Right lung (tissue), 10 donors: ENCODE results near the gene MMS19. TPM values are rescaled to one million over a fixed set of nuclear protein-coding genes. Genes with fewer than 3 reads are reported as not detected.

Experiments
- DNase-seq, 2 donors: peaks; one replicate each; pipeline ENCODE4 v3.0.0-alpha.2; 2013
- long read RNA-seq, 8 donors: transcript quantifications; one replicate each; lab custom pipeline, GENCODE V29; 2026
- polyA plus RNA-seq, 5 donors: library from polyadenylated mRNA; unstranded; fragments of 120-200 nt; gene quantifications; one replicate each; pipeline versions ENCODE4 v1.2.1 to v1.2.3, GENCODE V29; 2013; ENCODE audit warnings: inconsistent platforms in 1 of 5, low replicate concordance in 1 of 5; ENCODE audit not compliant: insufficient read length in 5 of 5, insufficient read depth in 1 of 5

MMS19 gene, protein sequence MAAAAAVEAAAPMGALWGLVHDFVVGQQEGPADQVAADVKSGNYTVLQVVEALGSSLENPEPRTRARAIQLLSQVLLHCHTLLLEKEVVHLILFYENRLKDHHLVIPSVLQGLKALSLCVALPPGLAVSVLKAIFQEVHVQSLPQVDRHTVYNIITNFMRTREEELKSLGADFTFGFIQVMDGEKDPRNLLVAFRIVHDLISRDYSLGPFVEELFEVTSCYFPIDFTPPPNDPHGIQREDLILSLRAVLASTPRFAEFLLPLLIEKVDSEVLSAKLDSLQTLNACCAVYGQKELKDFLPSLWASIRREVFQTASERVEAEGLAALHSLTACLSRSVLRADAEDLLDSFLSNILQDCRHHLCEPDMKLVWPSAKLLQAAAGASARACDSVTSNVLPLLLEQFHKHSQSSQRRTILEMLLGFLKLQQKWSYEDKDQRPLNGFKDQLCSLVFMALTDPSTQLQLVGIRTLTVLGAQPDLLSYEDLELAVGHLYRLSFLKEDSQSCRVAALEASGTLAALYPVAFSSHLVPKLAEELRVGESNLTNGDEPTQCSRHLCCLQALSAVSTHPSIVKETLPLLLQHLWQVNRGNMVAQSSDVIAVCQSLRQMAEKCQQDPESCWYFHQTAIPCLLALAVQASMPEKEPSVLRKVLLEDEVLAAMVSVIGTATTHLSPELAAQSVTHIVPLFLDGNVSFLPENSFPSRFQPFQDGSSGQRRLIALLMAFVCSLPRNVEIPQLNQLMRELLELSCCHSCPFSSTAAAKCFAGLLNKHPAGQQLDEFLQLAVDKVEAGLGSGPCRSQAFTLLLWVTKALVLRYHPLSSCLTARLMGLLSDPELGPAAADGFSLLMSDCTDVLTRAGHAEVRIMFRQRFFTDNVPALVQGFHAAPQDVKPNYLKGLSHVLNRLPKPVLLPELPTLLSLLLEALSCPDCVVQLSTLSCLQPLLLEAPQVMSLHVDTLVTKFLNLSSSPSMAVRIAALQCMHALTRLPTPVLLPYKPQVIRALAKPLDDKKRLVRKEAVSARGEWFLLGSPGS
- 100 to 1,000 TPM in 1 of 5 donors, 10 to 100 TPM in 4; 89.7 to 100 (median 92.1) TPM for polyA plus RNA-seq
- long read RNA-seq, donor 1, partial matches to known transcripts = 28 of 36 reads
- long read RNA-seq, donor 1, other reads (novel, unspliced or antisense) = 0 of 36 reads
- long read RNA-seq, donor 2, partial matches to known transcripts = 0 of 2 reads
- long read RNA-seq, donor 2, other reads (novel, unspliced or antisense) = 0 of 2 reads
- long read RNA-seq, donor 3, partial matches to known transcripts = 20 of 25 reads
- long read RNA-seq, donor 3, other reads (novel, unspliced or antisense) = 0 of 25 reads
- long read RNA-seq, donor 4, partial matches to known transcripts = 16 of 19 reads
- long read RNA-seq, donor 4, other reads (novel, unspliced or antisense) = 0 of 19 reads
- long read RNA-seq, donor 5, partial matches to known transcripts = 25 of 31 reads
- long read RNA-seq, donor 5, other reads (novel, unspliced or antisense) = 0 of 31 reads
- long read RNA-seq, donor 6, partial matches to known transcripts = 114 of 120 reads
- long read RNA-seq, donor 6, other reads (novel, unspliced or antisense) = 0 of 120 reads
- long read RNA-seq, donor 7, partial matches to known transcripts = 24 of 26 reads
- long read RNA-seq, donor 7, other reads (novel, unspliced or antisense) = 0 of 26 reads
- long read RNA-seq, donor 8, partial matches to known transcripts = 5 of 7 reads
- long read RNA-seq, donor 8, other reads (novel, unspliced or antisense) = 0 of 7 reads

DNA sequence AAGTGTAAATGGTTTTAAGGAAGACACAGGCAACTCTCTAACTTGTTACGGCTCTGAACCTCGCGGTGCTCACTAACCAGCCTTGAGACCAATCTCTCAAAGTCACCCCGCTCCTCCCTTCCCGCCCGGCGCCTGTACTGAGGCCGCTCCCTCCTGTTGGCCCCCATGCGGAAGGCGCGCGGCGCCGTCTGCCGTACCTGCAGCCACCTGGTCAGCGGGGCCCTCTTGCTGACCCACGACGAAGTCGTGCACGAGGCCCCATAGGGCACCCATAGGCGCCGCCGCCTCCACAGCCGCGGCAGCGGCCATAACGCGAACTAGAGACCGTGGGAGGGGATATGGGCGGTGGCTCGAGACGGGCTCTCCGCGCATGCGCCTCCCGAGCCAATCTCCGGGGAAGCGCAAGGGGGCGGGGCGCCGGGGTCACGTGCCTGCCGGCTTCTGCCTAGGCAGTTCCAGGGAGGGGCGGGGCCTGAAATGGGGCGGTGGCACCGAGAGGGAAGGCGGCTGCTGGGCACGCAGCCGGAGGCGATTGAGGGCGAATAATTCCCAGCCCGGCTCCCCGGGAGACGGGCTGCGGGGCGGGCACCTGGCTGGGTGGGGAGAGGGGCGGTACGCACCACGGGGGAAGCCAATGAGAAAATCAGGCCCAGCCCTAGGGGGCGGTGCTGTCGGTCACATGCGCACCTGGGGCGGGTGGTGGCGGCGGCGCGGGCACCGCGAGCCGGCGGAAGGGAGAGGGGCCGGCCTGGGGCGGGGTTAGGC lies at the start of gene MMS19:
TSS of gene MMS19 (minus strand) at position 347 of the 765 bp plus-strand sequence. CDS start at position 309, 38 bp downstream.
- peak; percentile 99 for DNase-seq

DNA sequence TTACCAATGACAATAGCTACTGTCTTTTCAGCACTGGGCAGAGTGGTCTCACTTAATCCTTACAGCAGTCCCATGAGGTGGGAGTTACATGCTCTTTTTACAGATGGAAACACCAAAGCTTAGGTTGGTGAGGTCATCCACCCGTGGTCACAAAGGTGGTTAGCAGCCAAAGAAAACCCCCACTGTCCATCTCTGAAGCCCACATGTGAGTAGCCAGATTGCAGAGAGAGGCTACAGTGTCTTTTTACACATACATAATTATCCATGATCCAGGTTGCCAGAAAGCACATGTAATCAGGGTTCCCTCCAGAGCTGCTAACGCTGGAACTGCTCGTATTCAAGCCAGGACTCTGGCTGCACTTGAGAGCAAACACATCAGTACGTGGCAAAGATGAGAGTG lies 49.7 kb upstream of the MMS19 start:
- DNase-seq = no peak

DNA sequence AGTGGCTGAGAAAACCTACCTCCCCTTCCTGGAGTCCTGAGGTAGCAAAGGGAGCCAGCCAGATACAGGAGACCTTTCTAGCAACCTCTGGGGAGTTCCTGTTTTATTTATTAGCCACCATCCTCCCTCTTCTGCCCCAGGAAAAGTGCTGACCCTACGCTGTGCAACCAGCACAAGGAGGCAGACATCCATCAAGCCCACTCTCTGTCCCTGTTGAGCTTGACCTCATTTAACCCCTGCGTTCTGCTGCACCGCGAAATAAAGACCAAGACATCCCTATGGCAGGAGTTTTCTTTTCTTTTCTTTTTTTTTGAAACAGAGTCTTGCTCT lies 49.0 kb upstream of the MMS19 start:
- DNase-seq = no peak

DNA sequence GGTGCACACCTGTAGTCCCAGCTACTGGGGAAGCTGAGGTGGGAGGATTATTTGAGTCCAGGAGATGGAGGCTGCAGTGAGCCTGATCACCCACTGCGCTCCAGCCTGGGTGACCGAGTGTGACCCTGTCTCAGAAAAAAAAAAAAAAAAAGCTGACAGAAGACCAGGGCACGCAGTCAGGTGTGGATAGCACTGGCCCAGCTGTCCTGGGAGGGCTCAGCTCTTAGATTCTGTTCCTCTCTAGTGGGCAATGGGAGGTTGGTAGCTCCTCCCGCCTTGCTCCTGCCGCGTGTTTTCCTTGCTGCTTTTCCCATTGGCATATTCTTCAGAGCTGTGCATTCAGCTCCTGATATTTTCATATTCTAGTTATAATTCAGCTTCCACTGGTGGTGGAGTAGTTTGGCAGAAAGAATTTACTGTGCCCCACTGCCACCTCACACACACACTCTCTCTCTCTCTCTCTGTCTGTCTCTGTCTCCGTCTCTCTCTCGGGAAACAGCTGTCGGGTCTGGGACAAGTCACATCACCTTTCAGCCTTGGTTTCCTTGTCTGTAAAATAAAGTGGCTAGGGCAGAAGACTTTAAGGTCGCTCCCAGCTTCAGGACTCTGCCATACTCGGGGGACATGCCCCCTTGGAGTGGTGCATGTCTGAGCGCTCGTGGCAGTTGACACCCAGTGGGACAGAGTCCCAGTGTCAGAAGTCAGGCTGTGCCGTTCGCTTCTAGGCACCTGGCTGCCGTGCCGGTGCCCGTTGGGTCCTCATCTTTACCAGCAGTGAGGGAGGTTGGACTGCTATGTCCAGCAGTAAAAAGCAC lies 48.4 kb upstream of the MMS19 start:
- no peak for DNase-seq

DNA sequence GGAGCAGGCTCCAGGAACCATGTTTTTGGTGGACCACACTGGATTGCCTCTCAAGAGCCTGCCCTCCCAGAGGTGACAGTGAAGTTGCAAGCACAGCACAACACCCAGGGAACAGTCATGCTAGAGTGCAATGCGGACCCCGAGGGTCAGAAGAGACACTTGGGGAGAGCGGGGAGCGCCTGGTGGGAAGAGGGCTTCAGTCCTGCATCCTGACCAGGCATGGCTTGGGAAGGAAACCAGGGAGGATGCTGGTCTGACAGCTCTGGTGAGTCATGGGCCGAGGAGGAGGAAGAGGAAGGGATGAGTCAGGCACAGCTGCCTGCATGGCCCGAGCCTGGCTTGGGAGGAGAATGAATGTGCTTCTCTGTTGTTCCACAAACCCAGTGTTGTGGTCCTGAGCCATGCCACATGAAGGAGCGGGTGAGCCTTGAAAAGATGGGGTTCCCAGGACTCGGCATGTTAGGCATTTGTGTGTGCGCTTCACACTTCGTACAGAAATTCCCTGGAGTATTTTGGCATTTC lies 44.9 kb upstream of the MMS19 start:
- no peak for DNase-seq

DNA sequence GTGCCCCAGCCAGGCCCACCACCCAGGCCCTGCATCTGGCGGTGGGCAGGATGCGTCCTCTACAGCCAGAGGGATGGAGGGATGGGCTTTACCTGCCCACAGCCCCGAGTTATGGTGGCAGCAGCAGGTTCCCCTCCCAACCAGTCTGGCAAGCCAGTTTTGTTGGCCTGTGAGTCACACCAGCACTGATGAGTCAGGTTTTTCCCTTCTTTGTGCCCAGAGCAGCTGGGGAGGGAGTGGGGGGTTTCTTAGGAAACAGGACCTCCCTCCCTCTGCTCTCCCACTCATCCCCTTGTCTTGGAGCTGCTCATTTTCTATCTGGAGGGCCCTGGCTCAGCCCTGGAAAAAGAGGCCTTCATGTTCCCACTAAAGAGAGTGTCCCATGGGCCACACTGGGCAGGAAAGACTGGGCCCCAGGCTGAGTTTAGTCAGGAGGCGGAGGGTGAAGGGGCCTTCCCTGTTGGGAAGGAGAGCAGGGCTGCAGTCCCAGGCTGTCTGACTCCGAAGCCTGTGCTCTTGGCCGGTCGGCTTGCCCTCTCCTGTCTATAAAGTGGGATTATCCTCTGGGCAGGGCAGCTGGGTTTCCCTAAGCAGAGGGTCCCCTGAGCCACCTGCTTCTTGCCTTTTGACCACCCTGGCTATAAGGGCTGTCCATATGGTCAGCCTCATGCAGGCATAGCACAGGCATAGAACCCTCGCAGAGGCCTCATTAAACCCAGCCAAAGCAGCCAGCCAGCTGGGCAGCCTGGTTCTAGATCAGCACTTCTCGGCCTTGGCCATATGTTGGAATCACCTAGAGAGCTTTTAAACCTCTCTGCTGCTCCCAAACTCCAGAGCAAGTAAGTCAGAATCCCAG lies 44.2 kb upstream of the MMS19 start:
- no peak for DNase-seq

DNA sequence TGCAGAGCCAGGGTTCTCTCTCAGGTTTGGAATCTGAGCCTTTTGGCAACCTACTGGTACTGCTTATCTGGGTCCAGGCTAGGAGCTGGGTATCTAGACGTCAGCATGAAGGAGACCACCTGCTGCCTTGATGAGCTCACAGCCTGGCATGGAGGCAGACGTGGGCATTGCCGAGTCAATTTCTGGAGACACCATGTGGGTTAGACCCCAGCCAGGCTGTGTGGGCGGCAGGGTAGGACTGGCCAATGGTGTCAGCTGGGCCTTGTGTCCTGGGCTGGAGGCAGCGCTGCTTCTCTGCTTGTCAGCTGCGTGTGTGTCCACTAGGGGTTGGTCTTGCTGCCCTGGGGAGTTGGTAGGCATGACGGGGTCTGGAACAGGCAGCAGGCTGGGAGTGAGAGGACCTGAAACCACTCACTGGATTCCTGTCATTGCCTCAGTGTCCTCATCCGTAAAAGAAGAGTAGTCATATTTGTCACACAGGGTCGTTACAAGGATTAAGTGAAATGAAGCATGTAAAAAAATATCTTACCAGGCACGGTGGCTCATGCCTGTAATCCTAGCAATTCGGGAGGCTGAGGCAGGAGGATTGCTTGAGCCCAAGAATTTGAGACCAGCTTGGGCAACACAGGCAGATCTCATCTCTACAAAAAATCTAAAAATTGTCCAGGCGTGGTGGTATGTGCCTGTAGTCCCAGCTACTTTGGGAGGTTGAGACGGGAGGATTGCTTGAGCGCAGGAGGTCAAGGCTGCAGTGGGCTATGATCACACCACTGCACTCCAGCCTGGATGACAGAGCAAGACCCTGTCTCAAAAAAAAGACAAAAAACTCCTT lies 42.7 kb upstream of the MMS19 start:
- DNase-seq = no peak

DNA sequence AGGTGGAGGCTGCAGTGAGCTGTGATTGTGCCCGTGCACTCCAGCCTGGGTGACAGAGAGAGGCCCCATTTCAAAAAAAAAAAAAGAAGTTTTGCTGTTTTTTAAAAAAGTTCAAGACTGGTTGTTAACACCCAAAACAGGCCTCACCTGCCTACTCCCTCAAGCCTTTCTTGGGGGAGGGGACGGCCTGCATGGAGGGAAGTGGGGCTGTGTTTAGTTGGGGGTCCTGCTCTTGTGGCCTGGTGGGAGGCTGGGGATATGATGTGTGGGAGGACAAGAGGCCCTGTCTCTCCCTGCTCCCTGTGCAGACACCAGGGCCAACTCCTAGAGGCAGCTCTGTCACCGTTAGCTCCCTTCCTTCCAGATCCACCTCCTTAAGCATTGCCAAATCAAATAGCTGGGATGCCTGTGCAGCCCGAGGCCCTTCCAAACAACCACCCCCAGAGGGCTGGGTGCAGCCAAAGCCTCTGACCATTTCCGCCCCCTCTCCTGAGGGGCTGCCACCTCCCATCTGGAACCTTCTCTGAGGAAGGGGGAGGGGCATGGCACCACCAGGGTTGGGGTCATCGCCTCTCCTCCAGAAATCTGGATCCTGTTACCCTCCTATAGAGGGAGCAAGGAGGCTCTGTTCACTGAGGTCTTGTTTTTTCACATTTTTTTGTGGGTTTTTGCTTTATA lies 41.4 kb upstream of the MMS19 start:
- no peak for DNase-seq

DNA sequence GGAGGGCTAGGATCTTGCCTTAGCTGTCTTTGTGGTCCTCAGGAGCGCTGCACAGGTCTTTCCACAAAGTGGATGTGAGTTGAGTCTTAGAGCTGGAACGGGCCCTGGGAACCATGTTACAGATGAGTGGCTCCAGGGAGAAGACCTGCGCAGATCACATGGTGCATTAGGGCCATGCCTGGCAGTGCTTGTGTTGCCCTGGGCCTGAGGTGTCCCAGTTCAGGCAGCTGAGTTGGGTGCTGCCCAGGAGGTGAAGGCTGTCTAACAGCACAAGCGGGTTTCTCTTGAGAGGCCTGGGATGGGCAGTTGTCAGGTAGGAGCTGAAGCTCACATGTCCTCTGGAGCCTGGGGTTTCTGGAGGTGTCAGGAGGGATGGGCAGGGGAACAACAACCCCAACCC lies 40.6 kb upstream of the MMS19 start:
- DNase-seq = no peak

DNA sequence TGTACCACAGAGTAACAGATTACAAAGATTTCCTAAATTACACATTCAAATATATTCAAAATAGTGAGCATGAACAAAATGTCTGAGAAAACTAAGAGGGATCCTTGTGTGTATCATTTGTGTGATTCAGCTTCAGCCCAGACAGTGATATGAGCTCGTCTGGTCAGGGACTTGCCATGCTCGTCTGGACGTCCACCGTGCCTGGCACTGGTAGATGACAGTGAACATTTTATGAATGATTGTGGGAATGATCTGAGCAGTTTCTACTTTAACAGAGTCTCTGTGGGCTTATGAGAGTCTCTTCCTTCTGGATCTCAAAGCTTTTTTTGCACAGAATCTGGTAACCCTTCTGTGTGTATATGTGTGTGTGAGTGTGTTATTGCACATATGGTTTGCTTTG lies 40.2 kb upstream of the MMS19 start:
- DNase-seq = no peak

DNA sequence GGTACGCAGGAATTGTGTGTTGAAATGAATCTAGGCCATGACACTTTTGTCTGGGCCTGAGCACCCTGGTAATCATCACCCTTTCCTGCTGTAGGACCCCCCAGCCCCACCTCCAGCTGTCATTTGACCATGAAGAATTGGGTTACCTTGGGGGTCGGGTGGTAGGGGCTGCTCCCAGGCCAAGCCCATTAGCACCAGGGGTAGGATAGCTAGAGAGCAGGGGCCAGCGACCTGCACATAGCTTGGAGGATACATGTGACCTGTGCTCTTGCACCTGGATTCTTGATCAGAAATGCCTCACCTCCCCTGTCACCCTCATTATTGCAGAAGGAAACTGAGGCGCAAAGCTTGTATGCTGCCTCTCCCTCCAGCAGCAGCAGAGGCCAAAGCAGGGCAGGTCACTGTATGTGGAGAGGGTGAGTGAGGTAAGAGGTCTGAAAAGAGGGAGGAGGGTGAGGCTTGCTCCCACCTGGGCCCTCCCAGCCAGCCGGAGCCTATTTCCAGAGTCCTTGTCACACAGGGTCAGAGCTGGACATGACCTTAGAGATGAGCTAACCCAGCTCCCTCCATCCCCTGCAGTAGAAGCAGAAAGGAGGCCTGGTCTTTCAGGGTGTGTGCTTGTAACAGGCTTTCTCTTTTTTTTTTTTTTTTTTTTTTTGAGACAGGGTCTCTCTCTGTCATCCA lies 39.1 kb upstream of the MMS19 start:
- no peak for DNase-seq

DNA sequence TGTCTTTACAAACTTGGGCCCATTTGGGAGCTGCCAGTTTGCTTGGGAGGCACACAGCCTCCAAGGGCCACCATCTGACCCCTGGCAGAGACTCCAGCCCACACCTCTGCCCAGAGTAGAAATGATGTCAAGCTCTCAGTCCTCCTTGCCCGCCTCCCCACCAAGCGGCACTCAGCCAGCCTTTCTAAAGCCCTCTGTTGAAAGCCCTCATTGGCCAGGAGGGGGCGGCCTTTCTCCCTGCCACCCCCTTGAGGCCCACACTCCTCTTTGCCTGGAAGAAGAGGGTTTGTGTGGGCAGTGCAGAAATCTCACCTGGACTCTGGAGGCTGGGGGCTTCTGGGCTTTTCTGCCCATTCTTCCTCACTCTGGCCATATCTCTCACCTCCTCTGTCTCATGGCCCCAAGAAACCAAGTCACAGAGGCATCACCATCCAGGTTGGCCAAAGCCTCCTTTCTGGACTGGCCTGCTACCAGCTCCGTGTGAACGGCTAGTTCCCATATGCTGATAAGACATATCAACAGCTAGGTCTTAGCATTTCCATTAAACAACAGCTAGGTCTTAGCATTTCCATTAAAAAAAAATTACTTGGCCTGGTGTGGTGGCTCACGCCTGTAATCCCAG lies 36.6 kb upstream of the MMS19 start:
- no peak for DNase-seq

DNA sequence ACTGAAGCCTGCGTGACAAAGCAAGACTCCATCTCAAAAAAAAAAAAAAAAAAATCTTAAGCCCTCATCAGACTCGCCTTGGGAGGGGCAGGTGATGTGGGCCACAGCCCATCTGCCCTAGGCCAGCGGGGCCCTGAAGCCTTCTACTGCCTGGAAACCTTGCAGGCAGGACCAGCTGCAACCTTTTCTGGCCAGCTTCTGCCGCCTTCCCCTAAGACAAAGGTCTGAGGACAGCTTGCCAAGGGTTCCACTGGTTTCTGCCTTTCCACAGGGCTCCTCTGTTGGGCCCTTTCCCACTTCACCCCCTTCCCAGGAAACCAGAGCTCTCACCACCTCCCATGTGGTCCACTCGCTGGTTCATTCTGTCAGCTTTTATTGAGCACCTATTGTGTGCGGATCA lies 35.7 kb upstream of the MMS19 start:
- no peak for DNase-seq

DNA sequence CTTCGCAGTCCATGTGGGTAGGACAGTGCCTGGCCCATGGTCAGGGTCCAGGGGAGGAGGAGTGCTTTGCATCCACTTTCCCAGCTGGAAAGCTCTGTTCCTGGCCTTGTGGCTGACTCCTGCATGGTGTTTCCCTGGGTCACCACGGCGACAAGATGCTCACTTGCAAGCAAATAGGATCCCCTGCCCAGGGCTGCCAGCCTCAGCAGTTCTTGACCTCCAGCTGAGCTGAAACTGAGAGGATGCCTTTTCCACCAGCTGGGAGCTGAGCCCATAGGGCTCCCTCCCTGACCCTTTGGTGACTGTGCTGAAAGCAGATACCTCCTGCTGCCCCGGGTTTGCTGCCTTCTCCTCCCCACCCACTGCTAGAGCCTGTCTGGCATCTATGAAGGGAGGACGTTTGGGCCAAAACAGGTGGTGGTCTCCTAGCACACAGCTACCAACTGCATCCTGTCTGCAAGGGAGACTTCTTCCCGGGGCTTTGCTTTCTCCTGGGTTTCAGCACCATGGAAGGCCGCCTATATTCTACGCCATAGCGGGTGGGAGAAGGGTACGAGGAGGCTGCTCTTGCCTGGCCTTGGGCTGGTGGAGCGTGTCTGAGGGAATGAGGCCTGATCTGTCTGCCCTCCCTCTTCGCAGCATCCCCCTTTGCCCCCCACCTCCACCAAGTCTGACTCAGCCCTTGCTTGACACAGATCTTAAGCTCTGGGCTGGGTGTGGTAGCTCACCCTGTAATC lies 34.9 kb upstream of the MMS19 start:
- no peak for DNase-seq
